Globus pallidus (tissue), 1 donor: Measurements from ENCODE around the gene SHISA6.
A peak's percentile ranks its signal among the peaks of the same experiment; 100 is the strongest.

Source experiments
- DNase-seq: peaks from one replicate; pipeline ENCODE4 v3.0.0-alpha.2; 2015; ENCODE audit warnings: low spot score

The SHISA6 gene

GRCh38 chr17:11538366-11538765, 297.4 kb downstream of the SHISA6 start:
- no peak for DNase-seq

GRCh38 chr17:11539637-11540036, 298.6 kb downstream of the SHISA6 start:
- DNase-seq = no peak

- DNase-seq = no peak
Observed at GRCh38 chr17:11545002-11545401, 304.0 kb downstream of the SHISA6 start.

- DNase-seq = no peak
Observed at GRCh38 chr17:11545696-11546095, 304.7 kb downstream of the SHISA6 start.

- no peak for DNase-seq
Observed at GRCh38 chr17:11547853-11548252, 306.8 kb downstream of the SHISA6 start.

GRCh38 chr17:11548398-11548797, 307.4 kb downstream of the SHISA6 start:
- no peak for DNase-seq

- DNase-seq = no peak
Observed at GRCh38 chr17:11550431-11550830, 309.4 kb downstream of the SHISA6 start.

- no peak for DNase-seq
Observed at GRCh38 chr17:11551442-11551841, 310.4 kb downstream of the SHISA6 start.

- DNase-seq = no peak
Observed at GRCh38 chr17:11553135-11553534, 312.1 kb downstream of the SHISA6 start.

- DNase-seq = no peak
Observed at GRCh38 chr17:11554042-11554441, 313.0 kb downstream of the SHISA6 start.

GRCh38 chr17:11554542-11554941, 313.5 kb downstream of the SHISA6 start:
- no peak for DNase-seq

- DNase-seq = no peak
Observed at GRCh38 chr17:11555530-11555929, 314.5 kb downstream of the SHISA6 start.

- DNase-seq = no peak
Observed at GRCh38 chr17:11557727-11558452, 316.9 kb downstream of the SHISA6 start.

GRCh38 chr17:11558681-11559234, 317.7 kb downstream of the SHISA6 start:
- no peak for DNase-seq

- DNase-seq = no peak
Observed at GRCh38 chr17:11559601-11560000, 318.6 kb downstream of the SHISA6 start.

- DNase-seq = no peak
Observed at GRCh38 chr17:11561281-11561680, 320.3 kb downstream of the SHISA6 start.

GRCh38 chr17:11561702-11562101, 320.7 kb downstream of the SHISA6 start:
- DNase-seq = no peak

GRCh38 chr17:11564589-11565380, 323.8 kb downstream of the SHISA6 start:
- DNase-seq = peak; percentile 60

GRCh38 chr17:11565591-11565990, 324.6 kb downstream of the SHISA6 start:
- peak; percentile 5 for DNase-seq

- no peak for DNase-seq
Observed at GRCh38 chr17:11578998-11579397, 338.0 kb downstream of the SHISA6 start.

- no peak for DNase-seq
Observed at GRCh38 chr17:11580677-11581076, 339.7 kb downstream of the SHISA6 start.

- no peak for DNase-seq
Observed at GRCh38 chr17:11582217-11582616, 341.2 kb downstream of the SHISA6 start.
